SK-N-SH (cell line): Measurements from ENCODE around the gene KRT71. TPM values are rescaled to one million over a fixed set of nuclear protein-coding genes. Genes with fewer than 3 reads are reported as not detected.

Experiments
- CTCF ChIA-PET: fragments of 300-600, 350-600 bp; formaldehyde crosslinking; extraction: SDS; loops from one replicate; lab custom pipeline; 2021; lab: Yijun Ruan, JAX
- POLR2A ChIA-PET: fragments of 350-600 bp; sonication (Branson Sonifier 250); formaldehyde crosslinking; extraction: SDS; loops from one replicate; lab custom pipeline; 2020; ENCODE audit warnings: antibody characterized with exemption, inconsistent platforms; lab: Yijun Ruan, JAX
- DNase-seq: peaks from one replicate; pipeline ENCODE4 v3.0.0; 2012
- H2AFZ ChIP-seq: fragments of 200-600 bp; sonication (generic); 2 replicates; pipeline ENCODE4 v1.8.1; 2016; ENCODE audit warnings: antibody characterized with exemption, mild to moderate bottlenecking, low read depth
- H3F3A ChIP-seq: fragments of 200-600 bp; sonication (generic); replicated peaks from 2 replicates; pipeline ENCODE3; 2016; ENCODE audit warnings: antibody characterized with exemption, mild to moderate bottlenecking; ENCODE audit not compliant: insufficient read depth
- H3K27ac ChIP-seq, 2 experiments: fragments of 200-500 bp in 1 of 2; fragments of 200-600 bp in 1 of 2; sonication (Bioruptor generic) in 1 of 2; sonication (generic), shearing (Covaris generic) in 1 of 2; 2 replicates each; pipeline versions ENCODE4 v1.5.1 to v1.6.1; 2014 to 2016; ENCODE audit warnings: low read depth in 2 of 2, inconsistent platforms in 1 of 2, low read length in 1 of 2, mild to moderate bottlenecking in 1 of 2, mixed read lengths in 1 of 2
- H3K27me3 ChIP-seq: fragments of 200-600 bp; sonication (generic), shearing (Covaris generic); 2 replicates; pipeline ENCODE4 v1.6.1; 2016; ENCODE audit warnings: mixed run types; ENCODE audit not compliant: insufficient read depth
- H3K36me3 ChIP-seq, 2 experiments: fragments of 200-500 bp in 1 of 2; fragments of 200-600 bp in 1 of 2; sonication (Bioruptor generic) in 1 of 2; sonication (generic) in 1 of 2; replicated peaks in 1 of 2; 2 replicates each; pipeline versions ENCODE3 to v1.5.1; 2014 to 2016; ENCODE audit warnings: low read length in 1 of 2, mild to moderate bottlenecking in 1 of 2; ENCODE audit not compliant: insufficient read depth in 2 of 2, control insufficient read depth in 1 of 2
- H3K4me1 ChIP-seq, 2 experiments: fragments of 200-500 bp in 1 of 2; fragments of 200-600 bp in 1 of 2; sonication (Bioruptor generic) in 1 of 2; sonication (generic), shearing (Covaris generic) in 1 of 2; 2 replicates each; pipeline versions ENCODE4 v1.5.1 to v1.6.1; 2014 to 2016; ENCODE audit warnings: low read depth in 1 of 2, low read length in 1 of 2, mixed run types in 1 of 2; ENCODE audit not compliant: insufficient read depth in 2 of 2, control insufficient read depth in 1 of 2
- H3K4me2 ChIP-seq: fragments of 200-600 bp; sonication (generic), shearing (Covaris generic); 2 replicates; pipeline ENCODE4 v1.6.1; 2017; ENCODE audit warnings: mixed run types
- H3K4me3 ChIP-seq, 2 experiments: fragments of 200-500 bp in 1 of 2; fragments of 200-600 bp in 1 of 2; sonication (Bioruptor generic) in 1 of 2; sonication (generic), shearing (Covaris generic) in 1 of 2; 2 replicates each; pipeline versions ENCODE4 v1.5.1 to v1.8.1; 2014 to 2016; ENCODE audit warnings: low read depth in 2 of 2, inconsistent platforms in 1 of 2, low read length in 1 of 2, mild to moderate bottlenecking in 1 of 2, mixed read lengths in 1 of 2, moderate library complexity in 1 of 2
- H3K79me2 ChIP-seq: fragments of 200-600 bp; sonication (generic); 2 replicates; pipeline ENCODE4 v1.8.1; 2017; ENCODE audit warnings: mild to moderate bottlenecking; ENCODE audit not compliant: insufficient read depth
- H3K9ac ChIP-seq: fragments of 200-600 bp; sonication (generic); 2 replicates; pipeline ENCODE4 v1.6.1; 2017; ENCODE audit warnings: mixed run types
- H3K9me2 ChIP-seq: fragments of 200-600 bp; sonication (generic); 2 replicates; pipeline ENCODE4 v1.6.1; 2017; ENCODE audit warnings: mixed run types
- H3K9me3 ChIP-seq: fragments of 200-600 bp; sonication (generic); 2 replicates; pipeline ENCODE4 v1.6.1; 2017; ENCODE audit warnings: mixed run types, mild to moderate bottlenecking, moderate library complexity
- H4K20me1 ChIP-seq: fragments of 200-600 bp; sonication (generic); 2 replicates; pipeline ENCODE4 v1.6.1; 2017; ENCODE audit warnings: mild to moderate bottlenecking, mixed run types; ENCODE audit not compliant: insufficient read depth
- CTCF ChIP-seq: fragments of 200-600 bp; sonication (generic); IDR thresholded peaks from 2 replicates; pipeline ENCODE4 v1.6.1; 2017; ENCODE audit warnings: antibody characterized with exemption, mild to moderate bottlenecking, moderate library complexity
- ELF1 ChIP-seq: IDR thresholded peaks from 2 replicates; pipeline ENCODE4 v1.4.0; 2012
- FOSL2 ChIP-seq: IDR thresholded peaks from 2 replicates; pipeline ENCODE4 v1.4.0; 2012; ENCODE audit warnings: low read depth, mild to moderate bottlenecking, moderate library complexity, borderline replicate concordance
- FOXJ3 ChIP-seq: sonication (generic); formaldehyde crosslinking; IDR thresholded peaks from 2 replicates; pipeline ENCODE4 v1.5.1; 2020; ENCODE audit warnings: mild to moderate bottlenecking, missing genetic modification reagents
- GABPA ChIP-seq: IDR thresholded peaks from 2 replicates; pipeline ENCODE4 v1.4.0; 2012; ENCODE audit warnings: low read depth, mild to moderate bottlenecking
- IRF3 ChIP-seq: fragments of 150-350 bp; IDR thresholded peaks from 2 replicates; pipeline ENCODE4 v1.6.1; 2016; ENCODE audit warnings: mild to moderate bottlenecking, low read depth, low read length
- MAX ChIP-seq: IDR thresholded peaks from 2 replicates; pipeline ENCODE4 v1.4.0; 2012; ENCODE audit warnings: low read depth
- NFIC ChIP-seq: IDR thresholded peaks from 2 replicates; pipeline ENCODE4 v1.4.0; 2012; ENCODE audit warnings: borderline replicate concordance
- RAD21 ChIP-seq: IDR thresholded peaks from 2 replicates; pipeline ENCODE4 v1.6.1; 2012; ENCODE audit warnings: mild to moderate bottlenecking, low read length
- RFX5 ChIP-seq: IDR thresholded peaks from 2 replicates; pipeline ENCODE4 v1.6.1; 2012; ENCODE audit warnings: mild to moderate bottlenecking, improper control_type of control experiment, low read length
- SMC3 ChIP-seq: IDR thresholded peaks from 2 replicates; pipeline ENCODE4 v1.6.1; 2012; ENCODE audit warnings: low read depth, low read length, improper control_type of control experiment
- TAF1 ChIP-seq: IDR thresholded peaks from 2 replicates; pipeline ENCODE4 v1.6.1; 2012; ENCODE audit warnings: low read depth, mild to moderate bottlenecking, low read length, moderate library complexity, borderline replicate concordance
- TEAD4 ChIP-seq: IDR thresholded peaks from 2 replicates; pipeline ENCODE4 v1.4.0; 2012; ENCODE audit warnings: mild to moderate bottlenecking, borderline replicate concordance; ENCODE audit not compliant: insufficient read depth
- USF2 ChIP-seq: fragments of 150-350 bp; IDR thresholded peaks from 2 replicates; pipeline ENCODE4 v1.6.1; 2017; ENCODE audit warnings: antibody characterized with exemption, low read length, low read depth, borderline replicate concordance
- ZBTB33 ChIP-seq: IDR thresholded peaks from 2 replicates; pipeline ENCODE4 v1.4.0; 2012; ENCODE audit warnings: low read depth, borderline replicate concordance
- WGBS: methylation state at CpG from one replicate; pipeline ENCODE4 v1.1.6; 2017; ENCODE audit warnings: low lambda C conversion rate; 5-methylcytosine and 5-hydroxymethylcytosine counted together
- polyA plus RNA-seq, 3 experiments: library from polyadenylated mRNA; depleted of rRNA; stranded (reverse); fragments of >200 nt; gene quantifications; 2 replicates each; pipeline ENCODE4 v1.2.3, GENCODE V29; 2012

The KRT71 gene
- polyA plus RNA-seq, 1 of the 3 experiments (the other 2 are of a cell fraction), result not detected

GRCh38 chr12:52564582-52564981 is 11.6 kb upstream of the KRT71 start:
- Histone ChIP-seq H3K4me1 (no peaks in the 10 kb centered on the region; a peak in 1 of 4 replicates), H3F3A (no peaks in the 10 kb centered on the region), H3K79me2 (no peaks in the 10 kb centered on the region), H2AFZ (no peak overlapping the region), H4K20me1 (no peaks in the 10 kb centered on the region), H3K27me3 (peaks cover 44% of the 10 kb centered on the region), H3K4me2 (no peak overlapping the region), H3K4me3 (no peak overlapping the region), H3K9me2 (no peaks in the 10 kb centered on the region), H3K9ac (no peak overlapping the region), H3K9me3 (no peaks in the 10 kb centered on the region), H3K27ac (no peak overlapping the region), H3K36me3 (no peaks in the 10 kb centered on the region)
- no peak for TF ChIP-seq MAX
- no peak for TF ChIP-seq TEAD4
- TF ChIP-seq ELF1, result no peak
- TF ChIP-seq RAD21, result no peak
- TF ChIP-seq FOXJ3, result no peak
- TF ChIP-seq ZBTB33, result no peak
- no peak for TF ChIP-seq CTCF
- no peak for TF ChIP-seq USF2
- TF ChIP-seq GABPA, result no peak
- no peak for TF ChIP-seq FOSL2
- no peak for TF ChIP-seq RFX5
- TF ChIP-seq NFIC, result no peak
- no peak for TF ChIP-seq TAF1
- TF ChIP-seq SMC3, result no peak
- TF ChIP-seq IRF3, result no peak
- POLR2A ChIA-PET, result no interaction called here
- 0% methylated on average over 1 of the region's 1 CpG for WGBS
- no peak for DNase-seq
- CTCF ChIA-PET, result interaction anchor here (0.7 to 1.3 kb wide), 4 partner anchors 18 to 321 kb away, joined by 3 to 4 read pairs (median 3); no protein-coding TSS in a partner anchor
